Activated CD8-positive, alpha-beta memory T cell treated with anti-CD3 and anti-CD28 coated beads, Interleukin-2, amount 50 U/mL, for 1 hour (primary cell): Measurements from ENCODE around the gene HS1BP3.

Source experiments
- DNase-seq: peaks from one replicate; pipeline ENCODE4 v3.0.0-alpha.2; 2020; ENCODE audit errors: extremely low read depth

The HS1BP3 gene

GRCh38 chr2:20674974-20675679, 24.2 kb upstream of the HS1BP3 start:
- DNase-seq: no peak

GRCh38 chr2:20674309-20674965, 23.5 kb upstream of the HS1BP3 start:
- no peak for DNase-seq

- DNase-seq: no peak
These were observed 22.9 kb upstream of the HS1BP3 start for GRCh38 chr2:20673686-20674308.

GRCh38 chr2:20672201-20672951, 21.5 kb upstream of the HS1BP3 start:
- DNase-seq: no peak

GRCh38 chr2:20671736-20672080, 20.8 kb upstream of the HS1BP3 start:
- no peak for DNase-seq

GRCh38 chr2:20671036-20671735, 20.3 kb upstream of the HS1BP3 start:
- no peak for DNase-seq

- DNase-seq: no peak
These were observed 19.6 kb upstream of the HS1BP3 start for GRCh38 chr2:20670315-20671035.

GRCh38 chr2:20669562-20670314, 18.8 kb upstream of the HS1BP3 start:
- DNase-seq: no peak

- no peak for DNase-seq
These were observed 18.1 kb upstream of the HS1BP3 start for GRCh38 chr2:20668871-20669475.

GRCh38 chr2:20668451-20668850, 17.6 kb upstream of the HS1BP3 start:
- DNase-seq: no peak

- no peak for DNase-seq
These were observed 16.9 kb upstream of the HS1BP3 start for GRCh38 chr2:20667531-20668401.

GRCh38 chr2:20667151-20667530, 16.2 kb upstream of the HS1BP3 start:
- DNase-seq: no peak

GRCh38 chr2:20666304-20667150, 15.6 kb upstream of the HS1BP3 start, which contains the start of gene GDF7:
TSS of gene GDF7 (plus strand) at chr2:20667144. CDS start at chr2:20667240, 96 bp downstream.
- no peak for DNase-seq

- no peak for DNase-seq
These were observed 15.1 kb upstream of the HS1BP3 start for GRCh38 chr2:20666005-20666303.

GRCh38 chr2:20665243-20666004, 14.5 kb upstream of the HS1BP3 start:
- no peak for DNase-seq

- no peak for DNase-seq
These were observed 13.7 kb upstream of the HS1BP3 start for GRCh38 chr2:20664431-20665242.

- DNase-seq: no peak
These were observed 13.1 kb upstream of the HS1BP3 start for GRCh38 chr2:20664071-20664390.
